HG03565 (cell line): ENCODE data around the gene GLB1L2.

Experiments
- ATAC-seq: cut with Tn5 transposase; IDR thresholded peaks from one replicate; pipeline ENCODE4 v1.9.1; 2021; ENCODE audit warnings: mild to moderate bottlenecking, moderate library complexity; ENCODE audit not compliant: unreplicated experiment

GLB1L2 gene

GRCh38 chr11:134383576-134384221 is 51.9 kb downstream of the GLB1L2 start:
- no peak for ATAC-seq

- ATAC-seq = no peak
These were observed 52.6 kb downstream of the GLB1L2 start for GRCh38 chr11:134384406-134384805.

- no peak for ATAC-seq
These were observed 53.4 kb downstream of the GLB1L2 start for GRCh38 chr11:134385171-134385570.

GRCh38 chr11:134385774-134386565 is 54.2 kb downstream of the GLB1L2 start:
- no peak for ATAC-seq

- ATAC-seq = no peak
These were observed 55.2 kb downstream of the GLB1L2 start for GRCh38 chr11:134386945-134387344.

- ATAC-seq = no peak
These were observed 55.7 kb downstream of the GLB1L2 start for GRCh38 chr11:134387501-134387900.

- no peak for ATAC-seq
These were observed 56.8 kb downstream of the GLB1L2 start for GRCh38 chr11:134388590-134388989.

- ATAC-seq = no peak
These were observed 57.8 kb downstream of the GLB1L2 start for GRCh38 chr11:134389464-134390180.

- ATAC-seq = no peak
These were observed 59.1 kb downstream of the GLB1L2 start for GRCh38 chr11:134390706-134391569.

- ATAC-seq = no peak
These were observed 59.9 kb downstream of the GLB1L2 start for GRCh38 chr11:134391656-134392055.

- no peak for ATAC-seq
These were observed 61.3 kb downstream of the GLB1L2 start for GRCh38 chr11:134392953-134393615.

- ATAC-seq = no peak
These were observed 61.9 kb downstream of the GLB1L2 start for GRCh38 chr11:134393638-134394037.

GRCh38 chr11:134394311-134394710 is 62.5 kb downstream of the GLB1L2 start:
- ATAC-seq = no peak

GRCh38 chr11:134395002-134395401 is 63.2 kb downstream of the GLB1L2 start:
- ATAC-seq = no peak

- no peak for ATAC-seq
These were observed 65.7 kb downstream of the GLB1L2 start for GRCh38 chr11:134397304-134398078.

- ATAC-seq = no peak
These were observed 66.3 kb downstream of the GLB1L2 start for GRCh38 chr11:134398079-134398444.

- ATAC-seq = no peak
These were observed 67.0 kb downstream of the GLB1L2 start for GRCh38 chr11:134398644-134399292.

- no peak for ATAC-seq
These were observed 67.5 kb downstream of the GLB1L2 start for GRCh38 chr11:134399293-134399654.

- no peak for ATAC-seq
These were observed 68.2 kb downstream of the GLB1L2 start for GRCh38 chr11:134399996-134400395.
